Stimulated activated CD8-positive, alpha-beta memory T cell treated with anti-CD3 and anti-CD28 coated beads, Interleukin-4, amount 100 ng/mL, for 24 hours (primary cell): ENCODE measurements around the gene RIN3.

Source experiments
- DNase-seq: peaks from one replicate; pipeline ENCODE4 v3.0.0-alpha.2; 2020; ENCODE audit warnings: low read depth

Gene RIN3

GRCh38 chr14:92719421-92719820, 205.8 kb downstream of the RIN3 start:
- DNase-seq = no peak

GRCh38 chr14:92719890-92720323, 206.3 kb downstream of the RIN3 start:
- no peak for DNase-seq

GRCh38 chr14:92724516-92725340, 211.1 kb downstream of the RIN3 start:
- DNase-seq = no peak

- peak; percentile 22 for DNase-seq
These were observed 212.8 kb downstream of the RIN3 start for GRCh38 chr14:92726135-92726932.

GRCh38 chr14:92726933-92727262, 213.3 kb downstream of the RIN3 start:
- no peak for DNase-seq

- DNase-seq = no peak
These were observed 215.3 kb downstream of the RIN3 start for GRCh38 chr14:92728759-92729364.

GRCh38 chr14:92729634-92730358, 216.2 kb downstream of the RIN3 start:
- no peak for DNase-seq

GRCh38 chr14:92731622-92732115, 218.1 kb downstream of the RIN3 start:
- DNase-seq = no peak

- no peak for DNase-seq
These were observed 219.4 kb downstream of the RIN3 start for GRCh38 chr14:92733007-92733406.

- DNase-seq = no peak
These were observed 221.0 kb downstream of the RIN3 start for GRCh38 chr14:92734618-92735017.

GRCh38 chr14:92735344-92735743, 221.8 kb downstream of the RIN3 start:
- no peak for DNase-seq

GRCh38 chr14:92737206-92737605, 223.6 kb downstream of the RIN3 start:
- no peak for DNase-seq

GRCh38 chr14:92737619-92738188, 224.1 kb downstream of the RIN3 start:
- no peak for DNase-seq
